OCI-LY7 (cell line): ENCODE results near the gene GGACT. TPM values are rescaled to one million over a fixed set of nuclear protein-coding genes. Genes with fewer than 3 reads are reported as not detected.

Experiments
- BruUV-seq: library from RNA; stranded (reverse); fragments of 400-500 nt; replicated peaks from 2 replicates; lab custom pipeline; 2021; lab: Mats Ljungman, UMichigan
- CTCF ChIA-PET: fragments of 300-600 bp; sonication (Branson Sonifier 250); formaldehyde crosslinking; loops from one replicate; lab custom pipeline; 2022; ENCODE audit warnings: antibody characterized with exemption; ENCODE audit not compliant: unreplicated experiment; lab: Charles Lee
- POLR2A ChIA-PET: fragments of 300-600 bp; sonication (Branson Sonifier 250); formaldehyde crosslinking; loops from one replicate; lab custom pipeline; 2022; ENCODE audit warnings: antibody characterized with exemption; lab: Charles Lee
- DNase-seq: peaks from one replicate; pipeline ENCODE4 v3.0.0-alpha.2; 2015; ENCODE audit warnings: low spot score
- H2AFZ ChIP-seq: fragments of 200-600 bp; sonication (generic), shearing (Covaris generic); 2 replicates; pipeline ENCODE4 v1.6.1; 2014; ENCODE audit warnings: mild to moderate bottlenecking, antibody characterized with exemption, low read length, moderate library complexity
- H3K27ac ChIP-seq: fragments of 200-600 bp; sonication (generic); 2 replicates; pipeline ENCODE4 v1.5.1; 2014; ENCODE audit warnings: mixed run types, low read depth, mild to moderate bottlenecking, moderate library complexity, low read length, inconsistent platforms; ENCODE audit not compliant: poor library complexity, severe bottlenecking
- H3K36me3 ChIP-seq: fragments of 200-600 bp; sonication (generic); 2 replicates; pipeline ENCODE4 v1.6.1; 2014; ENCODE audit warnings: mild to moderate bottlenecking, antibody characterized with exemption, low read length, moderate library complexity, mixed read lengths; ENCODE audit not compliant: insufficient read depth
- H3K4me1 ChIP-seq: fragments of 200-600 bp; sonication (generic); 2 replicates; pipeline ENCODE4 v1.5.1; 2014; ENCODE audit warnings: mild to moderate bottlenecking, low read length; ENCODE audit not compliant: insufficient read depth, poor library complexity, severe bottlenecking
- H3K4me2 ChIP-seq: fragments of 200-600 bp; sonication (generic); 2 replicates; pipeline ENCODE4 v1.6.1; 2014; ENCODE audit warnings: mild to moderate bottlenecking, low read length
- H3K4me3 ChIP-seq: fragments of 200-600 bp; sonication (generic); 2 replicates; pipeline ENCODE4 v1.5.1; 2014; ENCODE audit warnings: mild to moderate bottlenecking, low read depth, low read length; ENCODE audit not compliant: poor library complexity, severe bottlenecking
- H3K79me2 ChIP-seq: fragments of 200-600 bp; sonication (generic); 2 replicates; pipeline ENCODE4 v1.6.1; 2016; ENCODE audit warnings: low read depth, mild to moderate bottlenecking, low read length, moderate library complexity, mixed read lengths; ENCODE audit not compliant: insufficient read depth
- H3K9me2 ChIP-seq: fragments of 200-600 bp; sonication (generic); 2 replicates; pipeline ENCODE4 v1.6.1; 2016; ENCODE audit warnings: mild to moderate bottlenecking, low read length, mixed read lengths; ENCODE audit not compliant: insufficient read depth
- H3K9me3 ChIP-seq: fragments of 200-600 bp; sonication (generic); 2 replicates; pipeline ENCODE4 v1.6.1; 2014; ENCODE audit warnings: mild to moderate bottlenecking, mixed run types, low read length, mixed read lengths
- H4K20me1 ChIP-seq: fragments of 200-600 bp; sonication (generic); 2 replicates; pipeline ENCODE4 v1.6.1; 2014; ENCODE audit warnings: mild to moderate bottlenecking, antibody characterized with exemption, low read length, moderate library complexity, mixed read lengths; ENCODE audit not compliant: insufficient read depth
- CTCF ChIP-seq: fragments of 200-600 bp; sonication (generic); conservative IDR thresholded peaks from 2 replicates; pipeline ENCODE4 v1.5.1; 2014; ENCODE audit warnings: mild to moderate bottlenecking, antibody characterized with exemption, low read length, moderate library complexity, mixed read lengths
- EZH2phosphoT487 ChIP-seq: fragments of 200-600 bp; sonication (generic); IDR thresholded peaks from 2 replicates; pipeline ENCODE4 v1.6.1; 2018; ENCODE audit warnings: low read depth, borderline replicate concordance, mild to moderate bottlenecking, mixed run types, antibody characterized with exemption, low read length, moderate library complexity, mixed read lengths
- intact Hi-C: fragments of 100-400 bp; cut with micrococcal nuclease; formaldehyde crosslinking; loops from one replicate; pipeline ENCODE4 v1.10.0; 2022; ENCODE audit not compliant: unreplicated experiment
- total RNA-seq, 2 experiments: library from RNA; depleted of rRNA in 1 of 2; stranded (reverse); fragments of >200 nt in 1 of 2; shearing (Covaris generic) in 1 of 2; gene quantifications; 2 replicates each; pipeline ENCODE4 v1.2.3, GENCODE V29; 2014 to 2022

Gene GGACT
- total RNA-seq, 2 experiments from 2014 or later = 0.53 to 0.69 TPM

GRCh38 chr13:100543872-100544602 lies 44.6 kb downstream of the GGACT start:
- H3K9me3 ChIP-seq = no peaks in the 10 kb centered on the region
- H3K36me3 ChIP-seq = no peaks in the 10 kb centered on the region
- H3K4me2 ChIP-seq = no peak overlapping the region
- H3K79me2 ChIP-seq = no peaks in the 10 kb centered on the region
- BruUV-seq = no TSS peak
- TF ChIP-seq CTCF = no peak
- no peak overlapping the region for H3K27ac ChIP-seq
- no peaks in the 10 kb centered on the region for H3K9me2 ChIP-seq
- POLR2A ChIA-PET = no interaction called here
- peaks cover 5% of the 10 kb centered on the region for H3K4me1 ChIP-seq
- CTCF ChIA-PET = no interaction called here
- intact Hi-C loops = no loop called here
- H2AFZ ChIP-seq = no peak overlapping the region
- H3K4me3 ChIP-seq = no peak overlapping the region
- no peaks in the 10 kb centered on the region for H4K20me1 ChIP-seq
- DNase-seq = no peak

GRCh38 chr13:100542826-100543156 lies 45.8 kb downstream of the GGACT start:
- DNase-seq = peak; percentile 45
- Histone ChIP-seq H2AFZ (no peak overlapping the region), H3K9me3 (no peaks in the 10 kb centered on the region), H3K9me2 (no peaks in the 10 kb centered on the region), H3K36me3 (no peaks in the 10 kb centered on the region), H4K20me1 (no peaks in the 10 kb centered on the region), H3K4me2 (peak overlapping the region; percentile 34; the same call in 1 of the 2 replicates), H3K27ac (no peak overlapping the region), H3K4me3 (no peak overlapping the region), H3K79me2 (no peaks in the 10 kb centered on the region), H3K4me1 (peaks cover 5% of the 10 kb centered on the region)
- CTCF ChIA-PET = no interaction called here
- TF ChIP-seq CTCF (peak; percentile 58), EZH2phosphoT487 (no peak)
- POLR2A ChIA-PET = no interaction called here
- BruUV-seq = no TSS peak
- intact Hi-C loops = no loop called here
